ENCODE results near the gene JADE1.

The JADE1 gene

GRCh38 chr4:128880662-128881061, 71.2 kb downstream of the JADE1 start:
- no peak for DNase-seq (ENCODE audit: low read depth)
- in situ Hi-C loops (cut with HindIII; ENCODE audit: low sequenced_read_pairs) = no loop called here

GRCh38 chr4:128904821-128905220, 95.3 kb downstream of the JADE1 start:
- in situ Hi-C loops (cut with HindIII; ENCODE audit: low sequenced_read_pairs) = no loop called here
- DNase-seq (ENCODE audit: low read depth) = no peak
- H3K4me3 ChIP-seq (ENCODE audit: low read depth, low read length) = no peak overlapping the region
- no peak for TF ChIP-seq CTCF (IDR thresholded peaks at IDR 0.05; ENCODE audit: low read depth, low read length, missing control alignments)

More at GRCh38 chr4:128880662-128881061, 71.2 kb downstream of the JADE1 start:
- no peak for TF ChIP-seq CTCF (IDR thresholded peaks at IDR 0.05; ENCODE audit: low read depth, low read length, missing control alignments)
- no peak overlapping the region for H3K4me3 ChIP-seq (ENCODE audit: low read depth, low read length)

- H3K4me3 ChIP-seq (ENCODE audit: low read depth, low read length) = no peak overlapping the region
- in situ Hi-C loops (cut with HindIII; ENCODE audit: low sequenced_read_pairs) = no loop called here
- DNase-seq (ENCODE audit: low read depth) = no peak
- no peak for TF ChIP-seq CTCF (IDR thresholded peaks at IDR 0.05; ENCODE audit: low read depth, low read length, missing control alignments)
These were observed 97.1 kb downstream of the JADE1 start for GRCh38 chr4:128906581-128906980.

GRCh38 chr4:128907981-128908380, 98.5 kb downstream of the JADE1 start:
- TF ChIP-seq CTCF (IDR thresholded peaks at IDR 0.05; ENCODE audit: low read depth, low read length, missing control alignments) = no peak
- in situ Hi-C loops (cut with HindIII; ENCODE audit: low sequenced_read_pairs) = no loop called here
- DNase-seq (ENCODE audit: low read depth) = no peak
- no peak overlapping the region for H3K4me3 ChIP-seq (ENCODE audit: low read depth, low read length)

GRCh38 chr4:128908735-128909134, 99.2 kb downstream of the JADE1 start:
- TF ChIP-seq CTCF (IDR thresholded peaks at IDR 0.05; ENCODE audit: low read depth, low read length, missing control alignments) = no peak
- in situ Hi-C loops (cut with HindIII; ENCODE audit: low sequenced_read_pairs) = no loop called here
- no peak overlapping the region for H3K4me3 ChIP-seq (ENCODE audit: low read depth, low read length)
- DNase-seq (ENCODE audit: low read depth) = no peak

GRCh38 chr4:128913228-128913627, 103.7 kb downstream of the JADE1 start:
- H3K4me3 ChIP-seq (ENCODE audit: low read depth, low read length) = no peak overlapping the region
- TF ChIP-seq CTCF (IDR thresholded peaks at IDR 0.05; ENCODE audit: low read depth, low read length, missing control alignments) = no peak
- no peak for DNase-seq (ENCODE audit: low read depth)
- in situ Hi-C loops (cut with HindIII; ENCODE audit: low sequenced_read_pairs) = no loop called here

GRCh38 chr4:128915544-128915943, 106.0 kb downstream of the JADE1 start:
- in situ Hi-C loops (cut with HindIII; ENCODE audit: low sequenced_read_pairs) = no loop called here
- H3K4me3 ChIP-seq (ENCODE audit: low read depth, low read length) = no peak overlapping the region
- DNase-seq (ENCODE audit: low read depth) = no peak
- TF ChIP-seq CTCF (IDR thresholded peaks at IDR 0.05; ENCODE audit: low read depth, low read length, missing control alignments) = no peak
